ENCODE data around the gene RAD51B. TPM values are rescaled to one million over a fixed set of nuclear protein-coding genes. Genes with fewer than 3 reads are reported as not detected.

RAD51B gene
- polyA plus RNA-seq, 1 donor (not counting 4 experiments of a cell fraction or from before 2014, with no cell fraction given), result 13.3 TPM

GRCh38 chr14:68493152-68493911 is 673.8 kb downstream of the RAD51B start:
- H3K9me1 ChIP-seq (ENCODE audit: control insufficient read depth, extremely low read depth, insufficient read depth, low read length), result no peaks in the 10 kb centered on the region

GRCh38 chr14:68495101-68496039 is 675.8 kb downstream of the RAD51B start:
- no peaks in the 10 kb centered on the region for H3K36me3 ChIP-seq (ENCODE audit: control insufficient read depth in 2 of 2, extremely low read depth in 1 of 2, insufficient read depth in 2 of 2, low read length in 2 of 2)
- H4K20me1 ChIP-seq (ENCODE audit: control insufficient read depth, extremely low read depth, insufficient read depth, low read length), result no peaks in the 10 kb centered on the region
- H3K4me1 ChIP-seq (ENCODE audit: control insufficient read depth, extremely low read depth, insufficient read depth, low read length), result peaks cover 15% of the 10 kb centered on the region
- TF ChIP-seq EZH2 (IDR thresholded peaks at IDR 0.05; ENCODE audit: low read length) (no peak), CTCF (optimal IDR thresholded peaks at IDR 0.05 in 1 of 3, IDR thresholded peaks at IDR 0.05 in 1 of 3, conservative IDR thresholded peaks at IDR 0.05 in 1 of 3; ENCODE audit: extremely low read depth in 1 of 3, insufficient read depth in 2 of 3, low read length in 3 of 3) (no peak)
- H3K27me3 ChIP-seq (ENCODE audit: control insufficient read depth, extremely low read depth, insufficient read depth, low read length), result no peaks in the 10 kb centered on the region
- dilution Hi-C loops (cut with MboI; ENCODE audit: extremely low pct_ligation_motif_present, low sequenced_read_pairs), result no loop called here
- H3K4me3 ChIP-seq (ENCODE audit: control insufficient read depth in 2 of 3, extremely low read depth in 1 of 3, insufficient read depth in 2 of 3, low read depth in 1 of 3, low read length in 3 of 3), result no peak overlapping the region
- no peak overlapping the region for H3K9ac ChIP-seq (ENCODE audit: control insufficient read depth, extremely low read depth, insufficient read depth, low read length)
- H3K9me3 ChIP-seq (ENCODE audit: control insufficient read depth, low read depth, low read length), result no peaks in the 10 kb centered on the region
- FAIRE-seq, result peak; percentile 98
- H3K9me1 ChIP-seq (ENCODE audit: control insufficient read depth, extremely low read depth, insufficient read depth, low read length), result no peaks in the 10 kb centered on the region
- no peaks in the 10 kb centered on the region for H3K79me2 ChIP-seq (ENCODE audit: control insufficient read depth, insufficient read depth, low read length)
- DNase-seq (ENCODE audit: low read depth, low spot score), result peak; percentile 30
- peak overlapping the region; percentile 38 for H3K4me2 ChIP-seq (ENCODE audit: control insufficient read depth, extremely low read depth, insufficient read depth, low read depth, low read length)
- H2AFZ ChIP-seq (ENCODE audit: control insufficient read depth, low read length), result peak overlapping the region; percentile 30
- H3K27ac ChIP-seq (ENCODE audit: control insufficient read depth, insufficient read depth, low read length), result no peak overlapping the region

More at GRCh38 chr14:68493152-68493911, 673.8 kb downstream of the RAD51B start:
- Histone ChIP-seq H3K27ac (ENCODE audit: control insufficient read depth, insufficient read depth, low read length) (no peak overlapping the region), H3K4me3 (ENCODE audit: control insufficient read depth in 2 of 3, extremely low read depth in 1 of 3, insufficient read depth in 2 of 3, low read depth in 1 of 3, low read length in 3 of 3) (no peak overlapping the region), H3K9me3 (ENCODE audit: control insufficient read depth, low read depth, low read length) (no peaks in the 10 kb centered on the region), H3K36me3 (ENCODE audit: control insufficient read depth in 2 of 2, extremely low read depth in 1 of 2, insufficient read depth in 2 of 2, low read length in 2 of 2) (no peaks in the 10 kb centered on the region), H3K4me2 (ENCODE audit: control insufficient read depth, extremely low read depth, insufficient read depth, low read depth, low read length) (no peak overlapping the region), H3K27me3 (ENCODE audit: control insufficient read depth, extremely low read depth, insufficient read depth, low read length) (no peaks in the 10 kb centered on the region), H4K20me1 (ENCODE audit: control insufficient read depth, extremely low read depth, insufficient read depth, low read length) (no peaks in the 10 kb centered on the region), H2AFZ (ENCODE audit: control insufficient read depth, low read length) (no peak overlapping the region), H3K4me1 (ENCODE audit: control insufficient read depth, extremely low read depth, insufficient read depth, low read length) (peaks cover 18% of the 10 kb centered on the region), H3K79me2 (ENCODE audit: control insufficient read depth, insufficient read depth, low read length) (no peaks in the 10 kb centered on the region), H3K9ac (ENCODE audit: control insufficient read depth, extremely low read depth, insufficient read depth, low read length) (no peak overlapping the region)
- FAIRE-seq (no peak), DNase-seq (ENCODE audit: low read depth, low spot score) (no peak)
- dilution Hi-C loops (cut with MboI; ENCODE audit: extremely low pct_ligation_motif_present, low sequenced_read_pairs), result no loop called here
- no peak for TF ChIP-seq CTCF (optimal IDR thresholded peaks at IDR 0.05 in 1 of 3, IDR thresholded peaks at IDR 0.05 in 1 of 3, conservative IDR thresholded peaks at IDR 0.05 in 1 of 3; ENCODE audit: extremely low read depth in 1 of 3, insufficient read depth in 2 of 3, low read length in 3 of 3)
- TF ChIP-seq EZH2 (IDR thresholded peaks at IDR 0.05; ENCODE audit: low read length), result no peak

Measured in keratinocyte (primary cell).